HG02852 (cell line): ENCODE results near the gene MAP3K7CL.
A peak's percentile ranks its signal among the peaks of the same experiment; 100 is the strongest.

Source experiments
- ATAC-seq: cut with Tn5 transposase; IDR thresholded peaks from one replicate; pipeline ENCODE4 v1.9.1; 2021; ENCODE audit warnings: mild to moderate bottlenecking, moderate library complexity; ENCODE audit not compliant: unreplicated experiment

The MAP3K7CL gene

GRCh38 chr21:29130270-29130969 lies at the start of gene MAP3K7CL:
Gene MAP3K7CL (plus strand): TSS chr21:29130644. CDS start chr21:29133345, 2,701 bp downstream.
- no peak for ATAC-seq

- ATAC-seq: no peak
Observed at GRCh38 chr21:29082046-29082815, 48.2 kb upstream of the MAP3K7CL start.

- no peak for ATAC-seq
Observed at GRCh38 chr21:29083306-29083705, 47.1 kb upstream of the MAP3K7CL start.

- ATAC-seq: no peak
Observed at GRCh38 chr21:29084372-29084771, 46.1 kb upstream of the MAP3K7CL start.

GRCh38 chr21:29085106-29085752 lies 45.2 kb upstream of the MAP3K7CL start:
- no peak for ATAC-seq

- ATAC-seq: no peak
Observed at GRCh38 chr21:29091033-29091432, 39.4 kb upstream of the MAP3K7CL start.

- ATAC-seq: no peak
Observed at GRCh38 chr21:29092102-29092959, 38.1 kb upstream of the MAP3K7CL start.

GRCh38 chr21:29096218-29097015 lies 34.0 kb upstream of the MAP3K7CL start:
- no peak for ATAC-seq

GRCh38 chr21:29098156-29098555 lies 32.3 kb upstream of the MAP3K7CL start:
- ATAC-seq: no peak

- no peak for ATAC-seq
Observed at GRCh38 chr21:29102791-29103257, 27.6 kb upstream of the MAP3K7CL start.

GRCh38 chr21:29104239-29104708 lies 26.2 kb upstream of the MAP3K7CL start:
- ATAC-seq: peak; percentile 76

- ATAC-seq: no peak
Observed at GRCh38 chr21:29105218-29105617, 25.2 kb upstream of the MAP3K7CL start.

GRCh38 chr21:29114765-29115500 lies 15.5 kb upstream of the MAP3K7CL start:
- ATAC-seq: no peak

- ATAC-seq: no peak
Observed at GRCh38 chr21:29115899-29116298, 14.5 kb upstream of the MAP3K7CL start.

GRCh38 chr21:29117372-29117955 lies 13.0 kb upstream of the MAP3K7CL start:
- peak; percentile 45 for ATAC-seq

- ATAC-seq: peak; percentile 73
Observed at GRCh38 chr21:29121759-29122158, 8.7 kb upstream of the MAP3K7CL start.

- no peak for ATAC-seq
Observed at GRCh38 chr21:29124645-29125044, 5.8 kb upstream of the MAP3K7CL start.

- ATAC-seq: peak; percentile 87
Observed at GRCh38 chr21:29125191-29125590, 5.3 kb upstream of the MAP3K7CL start.

GRCh38 chr21:29125979-29126378 lies 4.5 kb upstream of the MAP3K7CL start:
- no peak for ATAC-seq
